Stimulated activated CD4-positive, alpha-beta T cell treated with anti-CD3 and anti-CD28 coated beads, TNF-alpha, amount 100 ng/mL, for 1 hour (primary cell): ENCODE measurements around the gene TRAPPC1.

Experiments
- DNase-seq, 3 donors: peaks; one replicate each; pipeline ENCODE4 v3.0.0-alpha.2; 2020; ENCODE audit warnings: low read depth in 3 of 3, low spot score in 1 of 3

The TRAPPC1 gene

GRCh38 chr17:7881276-7882054, 50.3 kb downstream of the TRAPPC1 start:
- no peak for DNase-seq
